BJ (cell line): ENCODE results near the gene CLDN7. TPM values are rescaled to one million over a fixed set of nuclear protein-coding genes. Genes with fewer than 3 reads are reported as not detected.

Experiments
- CTCF ChIA-PET: fragments of 350-600 bp; formaldehyde crosslinking; extraction: SDS; loops from one replicate; lab custom pipeline; 2021; ENCODE audit warnings: antibody characterized with exemption, inconsistent platforms; lab: Yijun Ruan, JAX
- POLR2A ChIA-PET: fragments of 300-600 bp; sonication (Branson Sonifier 250); formaldehyde crosslinking; extraction: SDS; loops from one replicate; lab custom pipeline; 2021; ENCODE audit warnings: antibody characterized with exemption; lab: Charles Lee
- DNase-seq: peaks from one replicate; pipeline ENCODE4 v3.0.0-alpha.2; 2011; ENCODE audit warnings: low read depth
- H3K27me3 ChIP-seq: 2 replicates; pipeline ENCODE4 v1.6.0; 2011; ENCODE audit warnings: low read length; ENCODE audit not compliant: control insufficient read depth, insufficient read depth
- H3K36me3 ChIP-seq: 2 replicates; pipeline ENCODE4 v1.5.1; 2011; ENCODE audit warnings: low read length; ENCODE audit not compliant: control insufficient read depth, insufficient read depth
- H3K4me3 ChIP-seq: 2 replicates; pipeline ENCODE4 v1.5.1; 2011; ENCODE audit warnings: low read depth, mild to moderate bottlenecking, control low read depth, low read length
- polyA plus RNA-seq: library from polyadenylated mRNA; depleted of rRNA; stranded (reverse); fragments of >200 nt; gene quantifications from 2 replicates; pipeline ENCODE4 v1.2.3, GENCODE V29; 2011
- TF ChIP-seq, protein P1 (sequence below): IDR thresholded peaks from 2 replicates; pipeline ENCODE4 v1.5.1; 2011; ENCODE audit warnings: low read depth, mild to moderate bottlenecking, control low read depth, inconsistent platforms, low read length, moderate library complexity; ENCODE audit not compliant: insufficient read depth

CLDN7 gene
- polyA plus RNA-seq, 1 experiment: 2.1 TPM

DNA sequence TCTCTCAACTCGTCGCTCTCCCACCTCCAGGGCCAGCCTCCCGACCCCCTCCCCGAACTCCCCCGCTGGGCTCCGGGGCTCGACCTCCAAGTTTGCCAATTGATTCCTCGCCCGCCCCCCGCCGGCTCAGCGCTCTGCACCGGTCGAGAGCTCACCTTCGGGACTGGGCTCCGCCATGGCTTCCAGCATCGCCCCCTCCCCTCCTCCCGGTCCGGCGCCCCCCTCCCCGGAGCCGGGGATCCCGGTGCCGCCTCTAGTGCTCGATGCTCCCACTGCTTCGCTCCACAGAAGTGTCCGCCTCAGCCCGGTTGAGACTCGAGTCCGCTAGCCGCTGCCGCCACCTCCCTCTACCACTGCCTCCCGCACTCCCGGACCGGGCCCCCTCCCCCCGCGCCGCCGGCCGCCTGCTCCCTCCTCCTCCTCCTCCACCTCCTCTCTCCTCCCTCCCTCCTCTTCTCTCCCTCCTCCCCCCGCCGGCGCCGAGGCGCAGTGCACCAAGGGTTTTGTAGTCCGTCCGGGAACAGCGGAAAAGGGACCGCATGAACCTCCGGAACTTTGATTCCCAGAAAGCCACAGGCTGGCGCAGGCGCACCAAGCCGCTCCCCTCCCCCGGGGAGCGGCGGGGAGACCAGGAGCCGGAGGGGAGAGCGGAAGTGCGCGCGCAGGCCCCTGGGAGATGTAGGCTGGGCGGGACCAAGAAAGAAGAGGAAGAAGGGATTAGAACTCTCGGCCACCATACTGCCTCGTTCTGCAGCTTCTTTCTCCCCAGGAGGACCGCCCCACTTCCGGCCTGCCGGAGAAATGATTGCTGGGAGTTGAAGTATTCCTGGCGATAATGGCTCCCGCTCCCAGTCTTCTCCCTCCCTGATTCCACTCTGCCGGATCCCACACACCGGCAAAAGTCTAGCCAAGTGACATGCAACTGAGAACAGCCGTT lies 22.9 kb downstream of the CLDN7 start, which contains the start of gene PHF23:
Gene PHF23, minus strand, starts transcription at position 367 of the 937 bp plus-strand sequence. Its CDS starts 178 bp downstream, at position 189.
- CTCF ChIA-PET: interaction anchor here (1.2 to 3.6 kb wide), 2 partner anchors 57 to 321 kb away, joined by 3 to 19 read pairs; no protein-coding TSS in a partner anchor
- Histone ChIP-seq H3K4me3 (peak within 1 kb of the TSS; percentile 97), H3K27me3 (no peaks in the 10 kb centered on the region), H3K36me3 (peaks cover 16% of the 10 kb centered on the region)
- TF ChIP-seq, protein P1, sequence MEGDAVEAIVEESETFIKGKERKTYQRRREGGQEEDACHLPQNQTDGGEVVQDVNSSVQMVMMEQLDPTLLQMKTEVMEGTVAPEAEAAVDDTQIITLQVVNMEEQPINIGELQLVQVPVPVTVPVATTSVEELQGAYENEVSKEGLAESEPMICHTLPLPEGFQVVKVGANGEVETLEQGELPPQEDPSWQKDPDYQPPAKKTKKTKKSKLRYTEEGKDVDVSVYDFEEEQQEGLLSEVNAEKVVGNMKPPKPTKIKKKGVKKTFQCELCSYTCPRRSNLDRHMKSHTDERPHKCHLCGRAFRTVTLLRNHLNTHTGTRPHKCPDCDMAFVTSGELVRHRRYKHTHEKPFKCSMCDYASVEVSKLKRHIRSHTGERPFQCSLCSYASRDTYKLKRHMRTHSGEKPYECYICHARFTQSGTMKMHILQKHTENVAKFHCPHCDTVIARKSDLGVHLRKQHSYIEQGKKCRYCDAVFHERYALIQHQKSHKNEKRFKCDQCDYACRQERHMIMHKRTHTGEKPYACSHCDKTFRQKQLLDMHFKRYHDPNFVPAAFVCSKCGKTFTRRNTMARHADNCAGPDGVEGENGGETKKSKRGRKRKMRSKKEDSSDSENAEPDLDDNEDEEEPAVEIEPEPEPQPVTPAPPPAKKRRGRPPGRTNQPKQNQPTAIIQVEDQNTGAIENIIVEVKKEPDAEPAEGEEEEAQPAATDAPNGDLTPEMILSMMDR: no peak
- peak; percentile 98 for DNase-seq
- POLR2A ChIA-PET: interaction anchor here (0.7 to 1.1 kb wide), 4 partner anchors 17 to 196 kb away, joined by 3 read pairs; no protein-coding TSS in a partner anchor

DNA sequence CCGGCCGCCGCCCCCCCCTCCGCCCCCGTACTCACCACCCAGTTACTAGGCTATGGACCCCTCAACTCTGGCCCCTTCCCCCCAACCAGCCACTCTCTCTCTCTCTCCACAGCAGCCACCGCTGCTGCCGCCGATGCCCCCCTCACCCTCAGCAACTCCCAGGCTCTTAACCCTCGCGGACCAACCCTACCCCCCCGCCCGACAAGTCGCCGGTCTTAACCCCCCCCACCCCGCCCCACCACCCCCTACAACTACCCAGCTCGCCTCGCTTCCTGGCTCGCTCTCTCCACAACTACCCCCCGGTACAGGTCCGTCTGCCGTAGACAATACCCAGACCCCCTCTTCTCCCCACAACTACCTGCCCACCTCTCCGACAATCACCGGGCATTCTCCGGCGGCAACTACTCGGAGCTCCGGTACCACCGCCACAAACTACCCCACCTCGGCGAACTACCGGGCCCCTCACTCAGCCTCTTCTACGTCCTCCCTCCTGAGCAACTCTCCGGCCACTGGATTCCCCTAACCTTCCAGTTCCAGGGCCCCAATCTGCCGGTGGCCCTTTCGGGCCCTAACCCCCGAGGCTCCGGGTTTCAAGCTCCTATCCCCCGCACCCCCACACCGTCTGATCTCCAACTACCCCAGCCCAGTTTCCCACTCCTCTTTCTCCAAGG lies 23.7 kb downstream of the CLDN7 start:
- H3K36me3 ChIP-seq: peaks cover 15% of the 10 kb centered on the region
- no peak for DNase-seq
- ChIA-PET CTCF (interaction anchor here (0.7 to 3.6 kb wide), 5 partner anchors 18 to 322 kb away, joined by 3 to 19 read pairs (median 3); no protein-coding TSS in a partner anchor), POLR2A (interaction anchor here (0.6 to 1.0 kb wide), 5 partner anchors 17 to 1835 kb away, joined by 3 to 14 read pairs (median 3); no protein-coding TSS in a partner anchor)
- H3K4me3 ChIP-seq: peak overlapping the region; percentile 97
- TF ChIP-seq, protein P1: no peak
- H3K27me3 ChIP-seq: no peaks in the 10 kb centered on the region

DNA sequence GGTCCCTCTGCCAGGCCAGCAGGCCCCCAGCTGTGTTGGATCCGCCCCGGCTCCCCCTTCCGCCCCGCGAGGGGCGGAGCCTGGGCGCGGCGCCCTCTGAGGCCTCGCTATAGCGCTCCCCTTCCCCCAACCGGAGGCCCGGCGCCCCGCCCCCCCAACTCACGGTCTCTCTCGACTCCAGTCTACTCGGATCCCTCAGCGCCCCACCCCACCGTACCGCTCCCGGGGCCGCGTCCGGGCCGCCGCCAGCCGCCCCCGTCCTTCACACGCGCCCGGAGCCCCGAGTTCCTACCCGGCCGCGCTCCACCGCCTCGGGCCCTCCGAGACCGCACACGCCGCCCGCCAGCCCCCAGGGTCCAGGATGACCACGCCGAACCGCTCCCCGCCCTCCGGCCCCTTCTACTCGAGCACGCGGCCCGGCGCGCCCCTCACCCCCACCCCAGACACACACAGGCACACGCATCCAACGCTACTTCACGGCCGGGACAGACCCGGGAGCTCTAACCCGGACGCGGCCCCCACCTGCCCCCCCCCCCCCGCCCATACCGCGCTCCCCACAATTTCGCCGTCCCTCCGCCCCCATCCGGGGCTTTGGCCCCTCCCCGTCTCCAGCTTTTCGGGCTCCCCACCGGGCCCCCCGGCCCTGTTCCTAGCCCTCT lies 24.4 kb downstream of the CLDN7 start:
- CTCF ChIA-PET: interaction anchor here (0.7 to 3.6 kb wide), 5 partner anchors 17 to 322 kb away, joined by 3 to 19 read pairs (median 3); no protein-coding TSS in a partner anchor
- no peaks in the 10 kb centered on the region for H3K27me3 ChIP-seq
- DNase-seq: no peak
- H3K4me3 ChIP-seq: peak overlapping the region; percentile 97
- TF ChIP-seq, protein P1: no peak
- H3K36me3 ChIP-seq: peaks cover 15% of the 10 kb centered on the region
- POLR2A ChIA-PET: interaction anchor here (0.6 to 1.0 kb wide), 5 partner anchors 16 to 1834 kb away, joined by 3 to 14 read pairs (median 4); partner anchors contain the start of genes ACADVL and DLG4

DNA sequence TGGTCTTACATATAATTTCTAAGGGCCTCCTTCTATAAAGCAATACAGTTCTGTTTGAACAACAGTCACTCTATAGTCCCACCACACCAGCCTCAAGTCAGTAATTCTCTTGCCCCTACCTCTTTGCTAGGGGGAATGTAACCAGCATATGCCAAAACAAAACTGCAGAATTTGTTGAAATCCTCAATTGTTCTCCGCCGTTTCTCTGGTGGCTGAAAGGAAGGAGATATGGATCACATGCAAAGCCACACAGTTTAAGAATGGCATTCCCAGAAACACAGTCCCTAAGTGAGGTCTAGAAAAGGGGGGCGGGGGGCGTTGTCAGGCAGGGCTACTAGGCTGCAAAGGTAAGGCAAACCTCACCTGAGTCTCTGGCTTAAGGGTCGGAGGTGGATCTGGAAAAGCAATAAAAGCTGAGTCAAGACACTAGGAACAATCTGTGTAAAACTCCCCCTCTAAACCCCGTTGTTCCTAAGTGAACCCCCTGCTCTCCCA lies 25.0 kb downstream of the CLDN7 start:
- TF ChIP-seq, protein P1: no peak
- Histone ChIP-seq H3K27me3 (no peaks in the 10 kb centered on the region), H3K36me3 (peaks cover 15% of the 10 kb centered on the region), H3K4me3 (peak overlapping the region; percentile 97)
- ChIA-PET CTCF (interaction anchor here (1.0 to 3.6 kb wide), 2 partner anchors 17 to 59 kb away, joined by 3 to 19 read pairs; no protein-coding TSS in a partner anchor), POLR2A (interaction anchor here (0.9 kb wide), 1 partner anchor 17 kb away, joined by 4 read pairs; the partner anchor contains the start of genes ACADVL and DLG4)
- no peak for DNase-seq
